HG03354 (cell line): ENCODE results near the gene PCGF1.

Experiments used
- ATAC-seq: cut with Tn5 transposase; IDR thresholded peaks from one replicate; pipeline ENCODE4 v1.9.1; 2021; ENCODE audit warnings: mild to moderate bottlenecking; ENCODE audit not compliant: unreplicated experiment, poor library complexity, severe bottlenecking

The PCGF1 gene

DNA sequence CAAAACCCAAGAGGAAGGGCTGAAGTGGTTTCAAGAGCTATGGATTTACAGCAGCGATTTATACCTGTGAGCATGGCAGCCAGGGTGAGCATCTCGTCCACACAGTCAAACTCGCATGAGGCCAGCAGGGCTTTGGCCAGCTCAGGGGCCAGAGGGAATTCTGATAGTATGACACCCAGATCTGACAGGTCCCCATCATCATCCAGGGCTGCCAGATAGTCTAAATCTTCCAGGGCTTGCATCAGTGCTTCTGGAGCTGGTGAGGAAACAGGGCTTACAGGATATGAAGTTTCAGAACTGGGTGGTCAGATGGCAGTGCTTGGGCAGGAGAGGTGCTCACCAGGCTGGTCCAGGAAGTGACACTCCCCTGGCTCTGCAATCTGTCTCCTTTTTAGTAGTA, 15.0 kb upstream of the PCGF1 start:
- ATAC-seq: no peak

GRCh38 chr2:74516650-74517049, 9.2 kb upstream of the PCGF1 start:
- ATAC-seq: no peak

- peak; percentile 65 for ATAC-seq
These were observed 8.6 kb upstream of the PCGF1 start for GRCh38 chr2:74515981-74516633.

- ATAC-seq: no peak
These were observed 7.9 kb upstream of the PCGF1 start for GRCh38 chr2:74515271-74515980.

GRCh38 chr2:74514368-74515270, 7.1 kb upstream of the PCGF1 start, which contains the start of gene TLX2:
Gene TLX2, plus strand, starts transcription at chr2:74514450. Its CDS starts 357 bp downstream, at chr2:74514807.
- ATAC-seq: no peak

GRCh38 chr2:74513605-74514367, 6.3 kb upstream of the PCGF1 start:
- no peak for ATAC-seq

DNA sequence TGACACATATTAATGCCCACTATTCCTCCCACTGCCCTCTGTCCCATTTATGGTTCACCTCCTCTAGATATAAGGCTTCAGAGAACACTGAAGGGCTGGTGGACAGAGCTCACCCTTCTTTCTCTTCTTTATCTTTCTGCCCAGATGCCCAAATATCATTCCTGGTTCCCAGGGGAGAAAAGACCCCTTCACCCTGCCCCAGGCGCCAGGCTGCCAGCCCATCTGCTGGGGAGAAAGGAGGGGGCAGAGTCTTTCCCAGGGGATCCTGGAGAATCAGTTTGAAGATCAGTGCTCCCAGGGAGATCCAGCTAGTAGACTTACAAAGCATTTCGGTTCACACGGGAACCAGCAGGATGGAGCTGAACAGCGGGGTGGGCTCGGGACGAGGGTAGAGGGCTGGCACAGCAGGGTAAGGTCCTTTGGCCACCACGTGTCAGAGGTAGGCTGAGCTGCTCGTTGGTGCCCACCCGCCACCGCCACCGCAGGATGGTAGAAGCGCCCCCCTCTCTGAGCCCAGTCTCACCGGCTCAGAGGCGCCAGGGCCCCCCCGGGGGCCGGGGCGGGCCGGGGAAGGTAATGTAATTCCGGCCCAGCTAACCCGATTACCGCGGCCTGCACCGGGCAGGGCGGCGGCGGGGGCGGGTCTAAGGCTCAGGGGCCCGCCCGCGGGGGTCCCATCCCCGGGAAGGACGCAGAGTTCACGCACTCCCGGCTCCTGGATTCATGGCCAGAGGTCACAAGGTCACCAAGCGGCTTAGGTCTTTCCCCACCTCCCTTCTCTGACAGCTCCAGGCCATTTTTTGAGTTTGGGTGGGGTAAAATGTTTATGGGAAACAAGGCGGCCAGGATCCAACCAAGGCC, 5.5 kb upstream of the PCGF1 start:
- no peak for ATAC-seq

- no peak for ATAC-seq
These were observed 3.9 kb upstream of the PCGF1 start for GRCh38 chr2:74511104-74511989.

- ATAC-seq: no peak
These were observed 2.8 kb upstream of the PCGF1 start for GRCh38 chr2:74510272-74510671.

DNA sequence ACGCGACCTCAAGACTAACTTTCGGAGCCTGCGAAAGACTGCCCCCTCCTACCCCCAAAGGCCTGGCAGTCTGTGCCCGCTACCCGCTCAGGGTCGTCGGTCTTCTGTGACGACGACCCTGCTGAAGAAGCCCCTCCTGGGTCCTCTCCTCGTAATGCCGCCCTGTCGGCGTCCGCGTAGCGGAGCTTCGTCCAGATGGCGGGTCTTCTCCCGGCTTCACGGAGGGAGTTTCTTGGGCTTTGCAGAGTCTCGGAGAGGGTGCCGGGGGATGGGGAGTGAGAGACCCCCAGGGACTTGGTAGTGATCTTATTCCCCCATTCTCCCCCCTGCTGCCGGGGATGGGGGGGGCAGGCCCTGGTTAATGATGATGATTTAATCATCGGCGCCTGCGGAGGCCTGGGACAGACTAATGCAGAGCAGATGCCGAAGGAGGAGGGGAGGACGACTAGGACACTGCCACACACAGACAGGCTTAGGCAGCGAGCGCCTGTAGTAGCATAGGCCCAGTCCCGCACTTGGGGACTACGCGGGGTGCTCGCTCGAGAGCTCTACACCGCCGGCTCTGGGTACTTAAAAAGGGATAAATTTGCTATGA, 528 bp upstream of the PCGF1 start:
- peak; percentile 3 for ATAC-seq

- ATAC-seq: no peak
These were observed 1.8 kb downstream of the PCGF1 start for GRCh38 chr2:74505448-74506246.

GRCh38 chr2:74504591-74504990, 2.9 kb downstream of the PCGF1 start:
- no peak for ATAC-seq

DNA sequence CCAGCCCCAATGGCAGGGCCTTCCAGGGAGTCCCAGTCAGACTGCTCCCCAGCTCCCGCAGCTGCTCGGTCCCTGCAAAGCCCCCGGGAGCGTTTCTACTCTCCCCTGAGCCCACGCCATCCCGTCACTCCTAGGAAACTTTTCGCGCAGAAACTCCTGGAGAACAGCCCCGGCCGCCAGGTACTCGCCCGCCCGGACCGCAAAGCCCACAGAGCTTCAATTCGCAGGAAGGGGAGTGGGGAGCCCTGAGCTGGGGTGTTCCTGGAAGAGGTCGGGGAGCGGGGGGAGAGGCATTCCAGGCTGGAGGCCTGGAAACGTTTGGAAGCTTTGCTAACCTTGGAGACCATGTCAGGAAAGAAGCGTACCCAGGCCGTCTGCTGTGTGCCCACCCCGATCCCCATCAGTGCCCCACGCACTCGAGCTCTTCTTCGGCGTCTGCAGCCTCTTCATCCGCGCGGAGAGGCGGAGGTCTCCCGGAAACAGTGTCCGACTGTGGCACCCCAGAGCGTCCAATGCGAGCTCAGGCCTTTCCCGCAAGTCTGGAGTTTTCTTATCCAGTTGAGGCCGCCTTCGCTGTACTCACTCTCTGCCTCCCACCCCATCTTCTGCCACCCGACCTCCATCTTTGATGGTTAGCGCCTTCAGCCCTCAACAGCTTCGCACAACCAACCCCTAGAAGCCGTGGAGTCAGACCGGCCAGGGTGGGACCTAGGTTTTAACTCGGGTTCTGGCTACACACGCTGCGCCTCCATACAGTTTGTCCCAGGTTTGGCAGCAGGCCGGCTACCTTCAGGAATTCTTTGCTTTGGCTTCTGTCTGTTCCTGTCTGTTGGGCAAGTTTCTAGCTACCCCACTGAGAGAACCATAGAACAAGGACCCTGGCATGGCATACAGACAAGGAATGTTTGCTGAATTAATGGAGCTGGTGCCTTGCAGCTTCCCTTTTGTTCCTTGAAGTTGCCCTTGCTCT, 3.7 kb downstream of the PCGF1 start:
- no peak for ATAC-seq

GRCh38 chr2:74502720-74503505, 4.6 kb downstream of the PCGF1 start:
- ATAC-seq: peak; percentile 42

GRCh38 chr2:74502147-74502719, 5.3 kb downstream of the PCGF1 start:
- ATAC-seq: no peak
